ENCODE data around the gene EVA1C.
"Not testable (repeated sequence)": the region's sequence is repeated elsewhere in the genome, so short reads cannot be mapped to it uniquely, and the experiment has no call there.

EVA1C gene

GRCh38 chr21:32467291-32467690, 54.8 kb downstream of the EVA1C start:
- no peak for DNase-seq

- DNase-seq = no peak
Observed at GRCh38 chr21:32468681-32469111, 56.2 kb downstream of the EVA1C start.

GRCh38 chr21:32469628-32470027, 57.1 kb downstream of the EVA1C start:
- no peak for DNase-seq

GRCh38 chr21:32470206-32470605, 57.7 kb downstream of the EVA1C start:
- no peak for DNase-seq

GRCh38 chr21:32472890-32473765, 60.6 kb downstream of the EVA1C start:
- no peak for DNase-seq

GRCh38 chr21:32474179-32475059, 61.9 kb downstream of the EVA1C start:
- DNase-seq = no peak

GRCh38 chr21:32475162-32475812, 62.8 kb downstream of the EVA1C start:
- no peak for DNase-seq

- no peak for DNase-seq
Observed at GRCh38 chr21:32476661-32477423, 64.3 kb downstream of the EVA1C start.

- no peak for DNase-seq
Observed at GRCh38 chr21:32477424-32477745, 64.9 kb downstream of the EVA1C start.

- DNase-seq = no peak
Observed at GRCh38 chr21:32481875-32482408, 69.4 kb downstream of the EVA1C start.

GRCh38 chr21:32482565-32483292, 70.2 kb downstream of the EVA1C start:
- DNase-seq = no peak

GRCh38 chr21:32483293-32483595, 70.7 kb downstream of the EVA1C start:
- no peak for DNase-seq

GRCh38 chr21:32484706-32485380, 72.3 kb downstream of the EVA1C start:
- DNase-seq = no peak

- DNase-seq = no peak
Observed at GRCh38 chr21:32492376-32492775, 79.9 kb downstream of the EVA1C start.

GRCh38 chr21:32494934-32495709, 82.6 kb downstream of the EVA1C start:
- DNase-seq = peak; percentile 21

GRCh38 chr21:32496568-32496967, 84.1 kb downstream of the EVA1C start:
- no peak for DNase-seq

GRCh38 chr21:32499249-32500055, 86.9 kb downstream of the EVA1C start:
- peak; percentile 56 for DNase-seq

GRCh38 chr21:32503641-32504040, 91.1 kb downstream of the EVA1C start:
- DNase-seq = not testable (repeated sequence)

- DNase-seq = not testable (repeated sequence)
Observed at GRCh38 chr21:32505767-32506166, 93.3 kb downstream of the EVA1C start.

All from amniotic stem cell (primary cell).